ENCODE data around the gene NAALAD2.

DNA sequence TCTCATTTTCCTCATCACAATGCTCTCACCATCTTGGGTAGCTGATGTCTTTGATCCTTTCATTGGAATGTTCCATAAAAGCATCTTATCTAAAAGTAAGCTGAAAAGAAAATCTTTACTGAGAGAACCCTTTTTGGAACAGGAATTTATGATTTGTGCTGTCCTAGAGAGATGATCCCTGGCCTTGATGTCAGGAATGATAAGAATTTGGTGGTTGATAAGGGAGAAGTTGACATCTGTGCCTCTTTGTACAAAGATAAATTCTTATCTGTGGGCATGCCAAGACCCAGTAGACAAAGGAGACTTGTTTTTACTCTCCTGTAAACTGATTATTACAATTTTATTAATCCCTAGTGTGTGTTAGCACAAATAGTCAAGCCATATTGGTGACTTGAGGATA lies 36.9 kb downstream of the NAALAD2 start:
- TF ChIP-seq, protein P1, sequence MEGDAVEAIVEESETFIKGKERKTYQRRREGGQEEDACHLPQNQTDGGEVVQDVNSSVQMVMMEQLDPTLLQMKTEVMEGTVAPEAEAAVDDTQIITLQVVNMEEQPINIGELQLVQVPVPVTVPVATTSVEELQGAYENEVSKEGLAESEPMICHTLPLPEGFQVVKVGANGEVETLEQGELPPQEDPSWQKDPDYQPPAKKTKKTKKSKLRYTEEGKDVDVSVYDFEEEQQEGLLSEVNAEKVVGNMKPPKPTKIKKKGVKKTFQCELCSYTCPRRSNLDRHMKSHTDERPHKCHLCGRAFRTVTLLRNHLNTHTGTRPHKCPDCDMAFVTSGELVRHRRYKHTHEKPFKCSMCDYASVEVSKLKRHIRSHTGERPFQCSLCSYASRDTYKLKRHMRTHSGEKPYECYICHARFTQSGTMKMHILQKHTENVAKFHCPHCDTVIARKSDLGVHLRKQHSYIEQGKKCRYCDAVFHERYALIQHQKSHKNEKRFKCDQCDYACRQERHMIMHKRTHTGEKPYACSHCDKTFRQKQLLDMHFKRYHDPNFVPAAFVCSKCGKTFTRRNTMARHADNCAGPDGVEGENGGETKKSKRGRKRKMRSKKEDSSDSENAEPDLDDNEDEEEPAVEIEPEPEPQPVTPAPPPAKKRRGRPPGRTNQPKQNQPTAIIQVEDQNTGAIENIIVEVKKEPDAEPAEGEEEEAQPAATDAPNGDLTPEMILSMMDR (IDR thresholded peaks at IDR 0.05; ENCODE audit: insufficient read depth, low read depth, low read length): no peak
- TF ChIP-seq EZH2 (IDR thresholded peaks at IDR 0.05; ENCODE audit: insufficient read depth, low read length): no peak

Data from astrocyte (in vitro differentiated cells and primary cell).